GM06990 (cell line): ENCODE measurements around the gene SLC43A3.
A peak's percentile ranks its signal among the peaks of the same experiment; 100 is the strongest.

Experiments
- DNase-seq: peaks from one replicate; pipeline ENCODE4 v3.0.0-alpha.2; 2011; ENCODE audit not compliant: insufficient read length; ENCODE audit errors: extremely low read depth
- H3K27me3 ChIP-seq: replicated peaks from 2 replicates; pipeline ENCODE4 v1.6.0; 2011; ENCODE audit warnings: low read length; ENCODE audit not compliant: control insufficient read depth, insufficient read depth
- H3K36me3 ChIP-seq: 2 replicates; pipeline ENCODE4 v1.5.1; 2011; ENCODE audit warnings: low read length; ENCODE audit not compliant: control insufficient read depth, insufficient read depth
- H3K4me3 ChIP-seq: replicated peaks from 2 replicates; pipeline ENCODE4 v1.5.1; 2011; ENCODE audit warnings: low read depth, mild to moderate bottlenecking, control low read depth, low read length
- CTCF ChIP-seq: IDR thresholded peaks from 2 replicates; pipeline ENCODE4 v1.5.1; 2011; ENCODE audit warnings: low read length, control low read depth, mild to moderate bottlenecking, inconsistent platforms; ENCODE audit not compliant: insufficient read depth, poor library complexity, severe bottlenecking

SLC43A3 gene

GRCh38 chr11:57458410-57459163 is 31.7 kb upstream of the SLC43A3 start:
- TF ChIP-seq CTCF, result peak; percentile 86
- peak overlapping the region; percentile 53 for H3K4me3 ChIP-seq
- DNase-seq, result peak; percentile 46
- peaks cover 5% of the 10 kb centered on the region for H3K27me3 ChIP-seq
- H3K36me3 ChIP-seq, result no peaks in the 10 kb centered on the region

- peaks cover 5% of the 10 kb centered on the region for H3K27me3 ChIP-seq
- H3K36me3 ChIP-seq, result no peaks in the 10 kb centered on the region
- H3K4me3 ChIP-seq, result peak overlapping the region; percentile 53; the same call in 1 of the 2 replicates
- no peak for DNase-seq
- no peak for TF ChIP-seq CTCF
These were observed 31.1 kb upstream of the SLC43A3 start for GRCh38 chr11:57458060-57458409.

GRCh38 chr11:57457643-57458023 is 30.7 kb upstream of the SLC43A3 start:
- DNase-seq, result no peak
- Histone ChIP-seq H3K27me3 (peaks cover 3% of the 10 kb centered on the region), H3K4me3 (no peak overlapping the region), H3K36me3 (no peaks in the 10 kb centered on the region)
- no peak for TF ChIP-seq CTCF

GRCh38 chr11:57456960-57457642 is 30.2 kb upstream of the SLC43A3 start:
- TF ChIP-seq CTCF, result peak; percentile 100
- no peak overlapping the region for H3K4me3 ChIP-seq
- DNase-seq, result peak; percentile 62
- no peaks in the 10 kb centered on the region for H3K36me3 ChIP-seq
- peaks cover 3% of the 10 kb centered on the region for H3K27me3 ChIP-seq

DNA sequence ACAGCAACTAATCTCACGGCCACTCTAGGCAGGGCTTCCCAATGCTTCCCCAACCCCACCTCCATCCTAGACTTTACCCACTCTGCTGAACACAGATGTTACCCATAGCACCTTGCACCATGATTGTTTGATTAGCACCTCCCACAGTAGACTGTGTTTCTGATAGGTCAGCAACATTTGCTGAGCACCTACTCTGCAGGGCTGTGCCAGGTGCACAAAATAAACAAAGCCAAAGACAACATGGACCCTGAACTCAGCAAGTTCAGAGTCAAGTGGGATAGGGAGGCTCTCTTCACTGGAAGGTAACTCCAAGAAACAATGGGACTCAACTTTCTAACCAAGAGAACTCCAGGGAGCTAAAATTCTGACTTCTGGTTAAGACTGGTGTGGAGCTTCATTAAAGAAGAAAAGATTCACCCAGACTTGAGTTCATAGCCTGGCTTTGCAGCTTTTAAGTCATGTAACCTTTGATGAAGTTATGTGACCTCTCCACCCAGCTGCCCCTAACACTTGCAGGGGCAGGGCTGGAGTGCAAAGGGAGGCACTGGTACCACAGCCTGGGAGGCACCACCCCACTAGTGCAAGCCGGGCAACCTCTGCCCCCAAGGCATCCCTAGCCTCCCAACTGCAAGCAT is 26.7 kb upstream of the SLC43A3 start:
- no peak overlapping the region for H3K4me3 ChIP-seq
- no peak for TF ChIP-seq CTCF
- no peak for DNase-seq
- H3K36me3 ChIP-seq, result no peaks in the 10 kb centered on the region
- no peaks in the 10 kb centered on the region for H3K27me3 ChIP-seq
